Stimulated activated naive CD8-positive, alpha-beta T cell treated with anti-CD3 and anti-CD28 coated beads, Interleukin-15, Interleukin-2, amounts not matched to agents 100 ng/mL and 50 ng/mL, for 24 hours (primary cell): ENCODE results near the gene DHX36.

ENCODE experiments used
- H3K27ac Mint-ChIP-seq: one replicate; pipeline ENCODE4 v1.8.0; 2021; ENCODE audit warnings: mild to moderate bottlenecking, mixed read lengths
- H3K27me3 Mint-ChIP-seq: one replicate; pipeline ENCODE4 v1.8.0; 2021; ENCODE audit warnings: mixed read lengths
- H3K36me3 Mint-ChIP-seq: one replicate; pipeline ENCODE4 v1.8.0; 2021; ENCODE audit warnings: low read depth, mixed read lengths
- H3K4me1 Mint-ChIP-seq: one replicate; pipeline ENCODE4 v1.8.0; 2021; ENCODE audit warnings: low read depth, mixed read lengths
- H3K4me3 Mint-ChIP-seq: one replicate; pipeline ENCODE4 v1.8.0; 2021; ENCODE audit warnings: mild to moderate bottlenecking, mixed read lengths
- H3K9me3 Mint-ChIP-seq: one replicate; pipeline ENCODE4 v1.8.0; 2021; ENCODE audit warnings: mixed read lengths

The DHX36 gene

GRCh38 chr3:154252759-154253638 lies 71.3 kb downstream of the DHX36 start:
- H3K9me3 Mint-ChIP-seq = no peaks in the 10 kb centered on the region
- peaks cover 4% of the 10 kb centered on the region for H3K4me1 Mint-ChIP-seq
- H3K27me3 Mint-ChIP-seq = no peaks in the 10 kb centered on the region
- H3K4me3 Mint-ChIP-seq = no peak overlapping the region
- peaks cover 56% of the 10 kb centered on the region for H3K36me3 Mint-ChIP-seq
- H3K27ac Mint-ChIP-seq = no peak overlapping the region

GRCh38 chr3:154251610-154252009 lies 72.7 kb downstream of the DHX36 start:
- Mint-ChIP-seq H3K36me3 (peaks cover 53% of the 10 kb centered on the region), H3K9me3 (no peaks in the 10 kb centered on the region), H3K27me3 (no peaks in the 10 kb centered on the region), H3K27ac (no peak overlapping the region), H3K4me1 (peaks cover 4% of the 10 kb centered on the region), H3K4me3 (no peak overlapping the region)

- no peaks in the 10 kb centered on the region for H3K27me3 Mint-ChIP-seq
- no peaks in the 10 kb centered on the region for H3K9me3 Mint-ChIP-seq
- H3K4me1 Mint-ChIP-seq = peaks cover 4% of the 10 kb centered on the region
- peaks cover 47% of the 10 kb centered on the region for H3K36me3 Mint-ChIP-seq
- no peak overlapping the region for H3K4me3 Mint-ChIP-seq
- H3K27ac Mint-ChIP-seq = no peak overlapping the region
Measured at GRCh38 chr3:154250291-154250690, 74.0 kb downstream of the DHX36 start.

DNA sequence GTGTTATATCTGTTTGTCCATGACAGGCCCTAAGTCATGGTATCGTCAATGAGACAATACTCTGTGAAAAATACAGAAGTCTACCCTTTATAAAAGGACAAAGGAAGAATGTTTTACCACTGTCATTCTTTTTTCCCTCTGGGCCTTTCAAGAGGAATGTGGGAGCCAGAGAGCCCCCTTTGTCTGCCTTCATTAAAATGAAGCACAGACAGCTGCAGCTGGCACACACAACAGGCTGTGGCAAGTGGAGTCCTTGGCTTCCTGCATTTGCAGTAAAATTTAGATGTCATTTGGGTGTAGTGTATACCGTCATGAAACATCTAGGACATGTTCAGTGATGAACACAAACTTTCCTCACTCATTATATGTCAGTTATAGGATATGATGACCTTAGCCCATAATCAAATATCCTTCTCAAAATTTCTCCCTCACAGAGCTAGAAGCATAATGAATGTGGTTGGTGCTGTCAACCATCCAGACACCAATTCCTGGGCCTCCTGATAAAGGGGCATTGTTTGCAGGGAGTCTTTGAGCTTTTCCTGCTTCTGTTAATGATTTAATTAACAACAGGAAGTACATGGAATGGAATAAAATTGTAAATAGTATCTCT lies 76.4 kb downstream of the DHX36 start:
- Mint-ChIP-seq H3K4me1 (peaks cover 2% of the 10 kb centered on the region), H3K27ac (no peak overlapping the region), H3K27me3 (no peaks in the 10 kb centered on the region), H3K9me3 (no peaks in the 10 kb centered on the region), H3K4me3 (no peak overlapping the region), H3K36me3 (peaks cover 42% of the 10 kb centered on the region)

GRCh38 chr3:154244644-154245043 lies 79.6 kb downstream of the DHX36 start:
- H3K9me3 Mint-ChIP-seq = no peaks in the 10 kb centered on the region
- H3K4me3 Mint-ChIP-seq = no peak overlapping the region
- H3K4me1 Mint-ChIP-seq = no peaks in the 10 kb centered on the region
- peaks cover 6% of the 10 kb centered on the region for H3K27me3 Mint-ChIP-seq
- H3K36me3 Mint-ChIP-seq = peaks cover 22% of the 10 kb centered on the region
- H3K27ac Mint-ChIP-seq = no peak overlapping the region

DNA sequence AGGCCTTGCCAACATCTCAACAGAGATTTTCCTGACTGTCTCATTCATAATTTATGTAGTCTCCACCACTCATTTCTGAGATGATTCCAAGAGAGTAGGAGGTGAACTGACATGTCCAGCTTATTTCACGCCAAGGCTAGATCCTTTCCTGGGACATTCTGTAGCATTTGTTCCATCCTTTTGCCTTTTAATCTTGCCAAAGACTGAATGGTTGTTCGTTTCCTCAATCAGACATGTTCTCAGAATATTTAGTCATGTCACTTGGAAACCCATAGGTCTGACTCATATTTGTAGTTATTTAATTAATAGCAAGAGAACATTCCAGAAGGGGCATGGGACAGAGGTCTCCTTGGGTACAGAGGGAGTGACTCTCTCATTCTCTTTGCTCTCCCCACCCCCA lies 80.9 kb downstream of the DHX36 start:
- no peak overlapping the region for H3K4me3 Mint-ChIP-seq
- H3K9me3 Mint-ChIP-seq = no peaks in the 10 kb centered on the region
- no peak overlapping the region for H3K27ac Mint-ChIP-seq
- peaks cover 12% of the 10 kb centered on the region for H3K36me3 Mint-ChIP-seq
- H3K4me1 Mint-ChIP-seq = no peaks in the 10 kb centered on the region
- H3K27me3 Mint-ChIP-seq = peaks cover 6% of the 10 kb centered on the region

- Mint-ChIP-seq H3K36me3 (peaks cover 12% of the 10 kb centered on the region), H3K27me3 (peaks cover 6% of the 10 kb centered on the region), H3K27ac (no peak overlapping the region), H3K4me3 (no peak overlapping the region), H3K9me3 (no peaks in the 10 kb centered on the region), H3K4me1 (peaks cover 2% of the 10 kb centered on the region)
Measured at GRCh38 chr3:154242766-154243165, 81.5 kb downstream of the DHX36 start.

DNA sequence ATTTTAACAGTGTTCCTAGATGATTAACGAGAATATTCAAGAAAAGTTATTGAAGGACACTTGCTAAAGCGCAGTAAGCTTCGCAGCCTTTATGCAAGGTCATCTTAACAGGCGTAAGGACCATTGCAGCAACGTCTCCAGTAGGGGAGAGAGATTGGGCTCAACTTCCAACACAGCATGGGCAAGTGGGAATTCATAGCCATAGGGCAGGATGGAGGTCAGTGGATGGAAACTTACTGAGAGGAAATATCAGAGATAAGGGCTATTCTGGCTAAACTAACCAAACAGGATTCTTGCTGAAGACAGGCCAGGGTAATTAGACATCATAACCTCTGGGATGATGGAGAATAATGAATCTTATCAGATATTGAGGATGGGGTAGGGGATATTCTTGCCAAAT lies 82.8 kb downstream of the DHX36 start:
- no peak overlapping the region for H3K4me3 Mint-ChIP-seq
- H3K36me3 Mint-ChIP-seq = peaks cover 1% of the 10 kb centered on the region
- peaks cover 6% of the 10 kb centered on the region for H3K27me3 Mint-ChIP-seq
- H3K27ac Mint-ChIP-seq = no peak overlapping the region
- no peaks in the 10 kb centered on the region for H3K9me3 Mint-ChIP-seq
- H3K4me1 Mint-ChIP-seq = peaks cover 5% of the 10 kb centered on the region

GRCh38 chr3:154240235-154240634 lies 84.1 kb downstream of the DHX36 start:
- no peak overlapping the region for H3K4me3 Mint-ChIP-seq
- H3K4me1 Mint-ChIP-seq = peaks cover 5% of the 10 kb centered on the region
- H3K27ac Mint-ChIP-seq = no peak overlapping the region
- H3K36me3 Mint-ChIP-seq = no peaks in the 10 kb centered on the region
- H3K9me3 Mint-ChIP-seq = no peaks in the 10 kb centered on the region
- H3K27me3 Mint-ChIP-seq = peaks cover 10% of the 10 kb centered on the region

DNA sequence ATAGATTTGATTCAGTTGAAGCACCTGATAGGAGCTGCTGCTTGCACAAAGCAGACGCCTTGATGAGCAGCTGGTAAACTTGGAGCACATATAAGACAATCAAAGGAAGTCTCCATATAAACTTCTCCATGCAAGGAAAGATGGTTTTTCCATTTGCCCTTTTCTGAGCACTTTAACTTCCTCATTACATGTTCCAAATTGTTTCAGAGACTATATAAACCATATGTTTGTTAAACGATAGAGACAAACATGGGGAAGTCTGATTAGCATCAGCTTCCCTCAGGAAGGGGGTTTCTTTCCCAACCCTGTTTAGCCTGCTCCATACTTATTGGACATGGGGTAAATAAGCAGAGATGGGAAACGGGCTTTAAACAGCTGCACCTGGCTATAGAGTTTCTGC lies 88.0 kb downstream of the DHX36 start:
- H3K9me3 Mint-ChIP-seq = no peaks in the 10 kb centered on the region
- H3K27ac Mint-ChIP-seq = no peak overlapping the region
- peaks cover 5% of the 10 kb centered on the region for H3K4me1 Mint-ChIP-seq
- no peaks in the 10 kb centered on the region for H3K36me3 Mint-ChIP-seq
- H3K4me3 Mint-ChIP-seq = no peak overlapping the region
- peaks cover 18% of the 10 kb centered on the region for H3K27me3 Mint-ChIP-seq

- Mint-ChIP-seq H3K27me3 (peaks cover 17% of the 10 kb centered on the region), H3K9me3 (no peaks in the 10 kb centered on the region), H3K4me3 (no peak overlapping the region), H3K36me3 (no peaks in the 10 kb centered on the region), H3K4me1 (peaks cover 5% of the 10 kb centered on the region), H3K27ac (no peak overlapping the region)
Measured at GRCh38 chr3:154235330-154235729, 89.0 kb downstream of the DHX36 start.

DNA sequence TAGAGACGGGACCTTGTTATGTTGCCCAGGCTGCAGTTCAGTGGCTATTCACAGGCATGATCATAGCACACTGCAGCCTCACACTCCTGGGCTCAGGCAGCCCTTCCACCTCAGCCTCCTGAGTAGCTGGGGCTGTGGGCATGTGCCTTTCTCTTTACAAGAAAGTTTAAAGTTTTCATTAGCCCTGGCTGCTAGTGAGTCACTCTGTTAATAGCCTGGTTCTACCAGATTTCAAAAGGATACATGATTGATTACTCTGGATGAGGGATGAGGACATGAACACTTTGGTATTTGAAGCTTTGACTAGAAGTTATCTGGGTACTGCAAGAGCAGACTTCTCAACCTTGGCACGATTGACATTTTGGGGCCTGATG lies 95.1 kb downstream of the DHX36 start:
- H3K27me3 Mint-ChIP-seq = peaks cover 9% of the 10 kb centered on the region
- H3K4me1 Mint-ChIP-seq = no peaks in the 10 kb centered on the region
- H3K9me3 Mint-ChIP-seq = no peaks in the 10 kb centered on the region
- H3K27ac Mint-ChIP-seq = no peak overlapping the region
- H3K4me3 Mint-ChIP-seq = no peak overlapping the region
- no peaks in the 10 kb centered on the region for H3K36me3 Mint-ChIP-seq

DNA sequence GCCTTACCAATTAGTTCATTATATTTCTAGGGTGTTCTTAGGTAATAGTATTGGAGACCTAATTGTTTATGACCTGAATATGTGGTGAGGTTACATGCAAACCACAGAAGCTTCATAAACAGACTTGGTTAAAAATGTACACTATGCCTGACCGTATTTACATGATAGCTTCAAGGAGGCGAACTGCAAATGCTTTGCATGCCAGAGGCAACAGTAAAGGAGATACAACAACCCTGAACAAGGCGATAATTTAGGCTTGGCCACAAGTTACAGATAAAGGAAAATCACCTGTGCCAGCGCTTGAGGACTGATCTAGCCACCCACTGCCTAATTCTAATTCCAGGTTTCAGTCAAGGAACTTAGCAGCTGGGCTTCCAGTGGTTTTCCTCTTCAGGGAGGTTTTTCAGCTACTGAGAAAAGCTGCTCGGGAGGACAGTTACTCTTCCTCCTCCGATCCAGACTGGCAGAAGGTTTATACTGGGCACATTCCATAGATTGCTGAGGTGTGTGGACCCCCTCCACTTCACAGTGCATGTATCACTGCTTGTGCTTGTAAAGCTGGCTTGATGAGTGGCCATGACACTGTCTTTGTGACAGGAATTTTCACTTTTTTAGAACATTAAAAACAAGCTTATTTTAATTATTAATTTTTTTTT lies 95.6 kb downstream of the DHX36 start:
- Mint-ChIP-seq H3K27me3 (peaks cover 7% of the 10 kb centered on the region), H3K9me3 (no peaks in the 10 kb centered on the region), H3K4me1 (no peaks in the 10 kb centered on the region), H3K4me3 (no peak overlapping the region), H3K27ac (no peak overlapping the region), H3K36me3 (no peaks in the 10 kb centered on the region)

GRCh38 chr3:154227531-154227930 lies 96.8 kb downstream of the DHX36 start:
- H3K4me3 Mint-ChIP-seq = no peak overlapping the region

GRCh38 chr3:154225536-154225935 lies 98.8 kb downstream of the DHX36 start:
- Mint-ChIP-seq H3K27ac (no peak overlapping the region), H3K27me3 (no peaks in the 10 kb centered on the region), H3K9me3 (no peaks in the 10 kb centered on the region), H3K4me3 (no peak overlapping the region), H3K4me1 (no peaks in the 10 kb centered on the region), H3K36me3 (no peaks in the 10 kb centered on the region)

More at GRCh38 chr3:154227531-154227930, 96.8 kb downstream of the DHX36 start:
- no peaks in the 10 kb centered on the region for H3K4me1 Mint-ChIP-seq
- H3K9me3 Mint-ChIP-seq = no peaks in the 10 kb centered on the region
- no peaks in the 10 kb centered on the region for H3K36me3 Mint-ChIP-seq
- no peak overlapping the region for H3K27ac Mint-ChIP-seq
- peaks cover 3% of the 10 kb centered on the region for H3K27me3 Mint-ChIP-seq
